Activated CD4-positive, alpha-beta T cell treated with anti-CD3 and anti-CD28 coated beads for 4 hours (primary cell): Measurements from ENCODE around the gene ZNF384.
A peak's percentile ranks its signal among the peaks of the same experiment; 100 is the strongest.

Source experiments
- DNase-seq, 2 donors: peaks; one replicate each; pipeline ENCODE4 v3.0.0-alpha.2; 2020

Gene ZNF384

GRCh38 chr12:6699259-6699988, 10.2 kb upstream of the ZNF384 start:
- DNase-seq, result no peak

- no peak for DNase-seq
Observed at GRCh38 chr12:6698352-6699046, 9.3 kb upstream of the ZNF384 start.

GRCh38 chr12:6697584-6698351, 8.6 kb upstream of the ZNF384 start:
- no peak for DNase-seq

- DNase-seq, result no peak
Observed at GRCh38 chr12:6696690-6697583, 7.8 kb upstream of the ZNF384 start.

GRCh38 chr12:6695313-6696045, 6.3 kb upstream of the ZNF384 start:
- DNase-seq, result no peak

GRCh38 chr12:6694701-6695100, 5.5 kb upstream of the ZNF384 start:
- DNase-seq, result no peak

- no peak for DNase-seq
Observed at GRCh38 chr12:6693832-6694355, 4.7 kb upstream of the ZNF384 start.

- no peak for DNase-seq
Observed at GRCh38 chr12:6692888-6693287, 3.7 kb upstream of the ZNF384 start.

GRCh38 chr12:6691473-6691872, 2.3 kb upstream of the ZNF384 start:
- no peak for DNase-seq

- DNase-seq, result no peak
Observed at GRCh38 chr12:6688543-6688998, 604 bp downstream of the ZNF384 start.

- DNase-seq, result no peak
Observed at GRCh38 chr12:6685814-6686213, 3.4 kb downstream of the ZNF384 start.

GRCh38 chr12:6684609-6685008, 4.6 kb downstream of the ZNF384 start:
- peak; percentile 39 to 47 for DNase-seq

GRCh38 chr12:6676962-6677361, 12.2 kb downstream of the ZNF384 start:
- DNase-seq, result no peak

- DNase-seq, result no peak
Observed at GRCh38 chr12:6672143-6672542, 17.0 kb downstream of the ZNF384 start.

- DNase-seq, result no peak
Observed at GRCh38 chr12:6667559-6668210, 21.5 kb downstream of the ZNF384 start.

- DNase-seq, result no peak
Observed at GRCh38 chr12:6666211-6666610, 23.0 kb downstream of the ZNF384 start.

GRCh38 chr12:6664902-6665301, 24.3 kb downstream of the ZNF384 start:
- DNase-seq, result no peak

GRCh38 chr12:6662906-6663742, 26.1 kb downstream of the ZNF384 start, which contains the start of gene ING4:
TSS of gene ING4 (minus strand) at chr12:6663119. CDS start at chr12:6663101, 18 bp downstream.
- peak; percentile 95 to 96 for DNase-seq

- no peak for DNase-seq
Observed at GRCh38 chr12:6662602-6662905, 26.6 kb downstream of the ZNF384 start.

GRCh38 chr12:6653987-6654386, 35.2 kb downstream of the ZNF384 start:
- no peak for DNase-seq
